AG09309 (cell line): Measurements from ENCODE around the gene CD4.

Experiments
- DNase-seq: peaks from one replicate; pipeline ENCODE4 v3.0.0-alpha.2; 2010; ENCODE audit warnings: low read depth
- H3K4me3 ChIP-seq: 2 replicates; pipeline ENCODE4 v1.5.1; 2011; ENCODE audit warnings: mild to moderate bottlenecking, low read depth, low read length, moderate library complexity; ENCODE audit not compliant: control insufficient read depth
- CTCF ChIP-seq: IDR thresholded peaks from 2 replicates; pipeline ENCODE4 v1.5.1; 2011; ENCODE audit warnings: mild to moderate bottlenecking, low read depth, low read length, inconsistent platforms; ENCODE audit not compliant: insufficient read depth, control insufficient read depth; ENCODE audit errors: missing control alignments

The CD4 gene

DNA sequence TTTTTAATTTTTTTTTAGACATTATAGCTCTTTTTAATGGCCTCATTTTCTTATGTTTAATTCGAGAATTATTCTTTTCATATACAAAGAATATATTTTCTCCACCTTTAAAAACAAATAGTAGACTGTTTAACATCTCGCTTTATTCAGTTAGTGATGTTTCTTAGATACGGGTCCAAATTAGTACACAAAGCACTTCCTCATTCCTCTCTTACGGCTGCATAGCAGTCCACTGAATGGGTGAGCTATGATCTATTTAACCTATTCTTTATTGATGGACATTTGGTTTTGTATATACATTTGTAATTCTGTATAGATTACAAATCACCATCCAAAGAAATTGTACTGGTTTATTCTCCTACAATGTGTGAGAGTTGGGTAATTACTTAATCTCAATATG is 24.0 kb downstream of the CD4 start:
- no peak for TF ChIP-seq CTCF
- no peak overlapping the region for H3K4me3 ChIP-seq
- DNase-seq = no peak

DNA sequence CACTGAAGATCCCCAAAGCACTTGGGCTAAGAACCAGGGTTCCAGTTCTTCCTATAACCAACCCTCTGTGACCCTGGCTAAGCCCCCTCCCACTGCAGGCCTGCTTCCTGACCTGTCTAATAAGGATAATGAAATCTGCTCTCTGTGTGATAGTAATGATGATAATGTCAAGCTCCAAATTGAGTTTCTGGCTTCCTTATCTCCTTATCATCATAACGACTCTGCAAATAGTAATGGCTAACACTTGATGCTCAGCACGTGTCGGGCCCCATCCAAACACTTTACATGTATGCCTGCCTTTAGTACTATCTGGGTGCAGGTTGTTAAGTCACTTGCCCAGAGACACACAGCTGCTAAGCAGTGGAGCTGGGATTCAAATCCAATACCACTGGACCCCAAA is 27.3 kb downstream of the CD4 start:
- DNase-seq = no peak
- no peak overlapping the region for H3K4me3 ChIP-seq
- no peak for TF ChIP-seq CTCF

DNA sequence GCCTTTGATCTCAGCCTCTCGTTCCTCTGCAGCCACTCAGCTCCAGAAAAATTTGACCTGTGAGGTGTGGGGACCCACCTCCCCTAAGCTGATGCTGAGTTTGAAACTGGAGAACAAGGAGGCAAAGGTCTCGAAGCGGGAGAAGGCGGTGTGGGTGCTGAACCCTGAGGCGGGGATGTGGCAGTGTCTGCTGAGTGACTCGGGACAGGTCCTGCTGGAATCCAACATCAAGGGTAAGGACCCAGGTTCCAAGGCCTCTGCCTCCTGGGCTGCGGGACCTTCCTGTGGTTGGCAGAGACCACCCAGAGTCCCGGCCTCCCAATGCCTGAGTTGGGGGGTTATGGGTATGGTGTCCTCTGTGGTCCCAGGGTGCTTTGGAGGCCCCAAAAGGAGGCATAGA is 27.8 kb downstream of the CD4 start:
- no peak for DNase-seq
- no peak overlapping the region for H3K4me3 ChIP-seq
- no peak for TF ChIP-seq CTCF

DNA sequence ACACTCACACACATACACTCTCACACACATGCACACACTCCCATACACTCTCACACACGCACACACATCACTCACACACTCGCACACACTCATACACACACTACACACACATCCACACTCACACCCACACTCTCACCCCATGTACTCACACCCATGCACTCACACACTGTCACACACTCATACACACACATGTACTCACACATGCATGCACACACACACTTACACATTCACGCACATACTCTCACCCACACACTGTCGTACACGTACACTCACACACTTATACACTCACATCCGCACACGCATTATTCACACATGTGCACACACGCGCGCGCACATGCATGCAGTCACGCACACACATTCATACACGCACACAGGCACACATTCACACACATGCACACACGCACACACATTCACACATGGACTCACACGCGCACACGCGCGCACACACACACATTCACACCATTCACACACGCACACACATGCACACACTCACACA is 28.4 kb downstream of the CD4 start:
- DNase-seq = no peak
- no peak for TF ChIP-seq CTCF
- no peak overlapping the region for H3K4me3 ChIP-seq

- no peak for DNase-seq
- no peak for TF ChIP-seq CTCF
- H3K4me3 ChIP-seq = no peak overlapping the region
These were observed 28.9 kb downstream of the CD4 start for GRCh38 chr12:6818222-6818621.

DNA sequence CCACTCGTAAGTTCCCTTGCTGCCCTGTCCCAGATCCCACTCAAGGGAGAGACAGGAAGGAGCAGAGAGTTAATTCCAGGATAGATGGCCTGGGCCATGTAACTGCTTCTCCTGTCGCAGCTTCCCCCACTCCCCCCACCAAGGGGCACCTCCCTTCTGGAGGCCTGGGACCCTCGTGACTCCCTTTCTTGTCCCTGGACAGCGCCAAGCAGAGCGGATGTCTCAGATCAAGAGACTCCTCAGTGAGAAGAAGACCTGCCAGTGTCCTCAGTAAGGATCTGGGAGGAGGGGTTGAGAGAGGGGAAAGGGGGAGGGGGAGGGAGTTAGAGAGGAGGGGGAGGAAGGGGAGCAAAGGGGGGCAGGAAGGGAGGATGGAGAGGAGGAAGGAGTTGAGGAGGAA is 29.3 kb downstream of the CD4 start:
- no peak for DNase-seq
- no peak overlapping the region for H3K4me3 ChIP-seq
- TF ChIP-seq CTCF = no peak
